ELR (cell line): ENCODE data around the gene NOD1.
"Not testable (repeated sequence)": the region's sequence is repeated elsewhere in the genome, so short reads cannot be mapped to it uniquely, and the experiment has no call there.

ENCODE experiments used
- DNase-seq: peaks from one replicate; pipeline ENCODE4 v3.0.0-alpha.2; 2015; ENCODE audit warnings: low read depth

Gene NOD1

GRCh38 chr7:30412782-30413504 lies 65.6 kb downstream of the NOD1 start:
- peak; percentile 89 for DNase-seq

DNA sequence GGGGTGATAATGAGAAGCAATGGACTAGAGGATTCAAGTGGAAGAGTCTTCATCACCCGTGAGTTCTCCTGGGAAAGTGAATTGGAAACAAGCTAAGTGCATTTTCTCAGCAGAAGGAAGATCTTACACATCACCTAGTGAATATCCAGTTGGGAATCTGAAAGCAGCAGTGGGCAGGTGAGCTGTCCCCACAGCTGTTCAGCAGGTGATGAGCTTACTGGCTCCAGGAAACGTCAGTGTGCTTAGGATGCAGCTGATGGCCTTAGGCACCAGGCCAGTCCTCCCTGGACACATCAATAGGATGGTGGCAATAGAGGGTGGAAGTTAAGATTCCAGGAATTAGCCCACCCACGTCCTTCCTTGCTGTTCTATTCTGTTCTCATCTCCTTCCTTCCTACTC lies 66.7 kb downstream of the NOD1 start:
- DNase-seq = no peak

- DNase-seq = no peak
Measured at GRCh38 chr7:30411173-30411572, 67.4 kb downstream of the NOD1 start.

DNA sequence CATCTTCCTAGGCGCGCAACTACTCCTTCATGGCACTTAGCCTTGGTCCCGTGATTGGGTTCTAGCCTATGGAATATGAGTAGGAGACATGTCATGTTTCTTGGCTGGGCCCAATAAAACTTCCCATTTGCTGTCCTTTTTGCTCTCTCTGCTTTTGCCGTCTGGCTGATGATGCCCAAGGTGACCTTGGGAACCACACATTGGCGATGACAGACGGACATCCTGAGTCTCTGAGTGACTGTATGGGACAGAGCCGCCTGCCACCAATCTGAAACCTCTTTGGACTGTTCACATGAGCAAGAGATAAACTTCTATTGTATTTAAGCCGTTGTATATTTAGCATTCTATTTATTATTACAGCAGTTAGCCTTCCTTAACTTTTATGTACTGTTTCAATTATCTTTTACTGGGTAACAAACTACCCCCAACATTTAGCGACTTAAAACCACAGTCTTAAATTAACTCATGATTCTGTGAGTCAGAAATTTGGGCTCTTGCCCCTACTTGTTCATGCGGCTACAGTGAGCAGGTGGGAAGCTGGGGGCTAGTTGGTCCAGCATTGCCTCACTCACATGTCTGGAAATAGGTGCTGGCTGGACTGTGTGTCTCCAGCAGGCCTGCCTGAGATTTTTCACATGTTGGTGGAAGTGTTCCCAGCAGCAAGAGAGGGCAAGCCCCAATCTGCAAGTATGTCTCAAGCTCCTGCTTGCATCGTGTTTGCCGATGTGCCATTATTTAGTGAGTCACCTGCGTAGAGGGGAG lies 71.7 kb downstream of the NOD1 start:
- DNase-seq = no peak

DNA sequence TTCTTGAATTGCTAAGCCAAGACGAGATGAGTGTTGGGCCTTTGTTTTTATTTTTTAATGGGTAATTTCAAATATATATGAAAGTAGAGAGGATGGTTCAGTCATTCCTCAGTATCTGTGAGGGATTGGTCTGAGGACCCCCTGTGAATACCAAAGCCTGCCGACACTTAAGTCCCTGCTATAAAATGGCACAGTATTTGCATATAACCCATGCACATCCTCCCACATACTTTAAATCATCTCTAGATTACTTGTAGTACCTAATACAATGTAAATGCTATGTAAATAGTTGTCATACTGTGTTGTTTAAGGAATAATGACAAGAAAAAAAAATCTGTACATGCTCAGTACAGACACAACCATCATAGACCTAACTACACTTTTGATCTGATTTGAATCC lies 73.4 kb downstream of the NOD1 start:
- DNase-seq = no peak

GRCh38 chr7:30403477-30403876 lies 75.1 kb downstream of the NOD1 start:
- no peak for DNase-seq

- peak; percentile 9 for DNase-seq
Measured at GRCh38 chr7:30396389-30396788, 82.2 kb downstream of the NOD1 start.

GRCh38 chr7:30395676-30396075 lies 82.9 kb downstream of the NOD1 start:
- DNase-seq = no peak

GRCh38 chr7:30391806-30392205 lies 86.8 kb downstream of the NOD1 start:
- no peak for DNase-seq

- no peak for DNase-seq
Measured at GRCh38 chr7:30390736-30391636, 87.6 kb downstream of the NOD1 start.

GRCh38 chr7:30389791-30390190 lies 88.8 kb downstream of the NOD1 start:
- no peak for DNase-seq

DNA sequence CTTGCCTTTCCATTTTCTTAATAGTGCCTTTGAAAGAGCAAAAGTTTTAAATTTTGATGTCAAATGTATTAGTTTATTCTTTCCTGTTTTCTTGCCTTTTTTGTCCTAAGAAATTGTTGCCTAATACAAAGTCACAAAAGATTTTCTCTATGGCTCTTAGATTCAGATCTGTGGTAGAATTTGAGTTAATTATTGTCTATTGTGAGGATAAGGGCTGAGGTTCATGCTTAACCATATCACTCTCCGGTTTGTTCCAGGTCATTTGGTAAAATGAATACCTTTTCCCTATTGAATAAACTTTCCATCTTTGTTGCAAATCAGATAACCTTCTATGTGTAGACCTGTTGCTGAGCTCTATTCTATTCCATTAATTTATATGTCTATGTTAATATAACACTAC lies 96.0 kb downstream of the NOD1 start:
- DNase-seq = no peak

- DNase-seq = not testable (repeated sequence)
Measured at GRCh38 chr7:30380824-30381223, 97.8 kb downstream of the NOD1 start.

GRCh38 chr7:30380294-30380693 lies 98.3 kb downstream of the NOD1 start:
- DNase-seq = no peak

GRCh38 chr7:30379741-30380140 lies 98.8 kb downstream of the NOD1 start:
- no peak for DNase-seq

DNA sequence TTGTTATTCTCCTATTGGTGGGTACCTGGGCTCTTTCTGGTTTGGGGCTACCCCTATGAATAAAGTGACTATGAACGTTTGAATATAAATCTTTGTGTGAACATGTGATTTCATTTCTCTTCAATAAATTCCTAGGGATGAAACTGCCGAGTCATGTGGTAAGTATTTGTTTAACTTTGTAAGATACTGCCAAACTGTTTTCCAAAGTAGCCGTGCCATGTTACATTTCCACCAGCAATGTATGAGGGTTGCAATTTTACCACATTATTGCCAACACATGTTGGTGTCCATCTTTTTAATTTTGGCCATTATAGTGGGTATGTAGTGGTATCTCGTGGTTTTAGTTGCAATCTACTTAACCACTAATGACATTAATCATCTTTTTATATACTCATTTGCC lies 99.5 kb downstream of the NOD1 start:
- no peak for DNase-seq

DNA sequence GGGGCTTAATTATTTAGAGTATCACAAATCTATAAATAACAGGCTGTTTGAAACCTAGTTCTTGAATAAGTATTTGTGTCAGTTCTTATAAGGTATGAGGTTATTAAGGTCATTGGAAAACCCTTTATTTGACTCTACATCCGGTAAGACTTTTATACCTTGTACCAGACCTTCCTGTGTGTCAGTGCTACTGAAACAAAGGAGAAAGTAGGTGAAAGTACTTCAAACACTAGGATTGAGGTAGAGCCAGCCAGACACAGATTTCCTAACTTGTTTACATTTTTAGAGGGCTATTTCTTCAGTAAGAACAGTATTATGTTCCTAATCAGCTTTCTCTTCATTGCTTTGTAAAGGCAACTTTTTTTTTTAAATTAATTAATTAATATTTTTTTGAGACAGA lies 100.3 kb downstream of the NOD1 start:
- no peak for DNase-seq
